HepG2 (cell line): ENCODE data around the gene HMGB2. TPM values are rescaled to one million over a fixed set of nuclear protein-coding genes. Genes with fewer than 3 reads are reported as not detected.

Source experiments
- DDIT3 ChIP-seq: sonication (generic); formaldehyde crosslinking; IDR thresholded peaks from 2 replicates; pipeline ENCODE4 v1.4.0; 2020; ENCODE audit warnings: mild to moderate bottlenecking, missing genetic modification reagents
- FLYWCH1 ChIP-seq: sonication (generic); formaldehyde crosslinking; IDR thresholded peaks from 2 replicates; pipeline ENCODE4 v1.8.1; 2023; ENCODE audit warnings: mild to moderate bottlenecking, missing genetic modification reagents
- FOXO1 ChIP-seq: sonication (generic); formaldehyde crosslinking; IDR thresholded peaks from 2 replicates; pipeline ENCODE4 v1.4.0; 2020; ENCODE audit warnings: missing genetic modification reagents
- FOXP4 ChIP-seq: sonication (generic); formaldehyde crosslinking; IDR thresholded peaks from 2 replicates; pipeline ENCODE4 v1.4.0; 2020; ENCODE audit warnings: missing genetic modification reagents
- GABPA ChIP-seq, 2 experiments: IDR thresholded peaks; 2 replicates each; pipeline ENCODE4 v1.6.1; 2011 to 2016; ENCODE audit warnings: low read depth in 2 of 2, low read length in 1 of 2, missing biosample characterization in 1 of 2, missing genetic modification characterization in 1 of 2
- IRF9 ChIP-seq: sonication (generic); formaldehyde crosslinking; IDR thresholded peaks from 2 replicates; pipeline ENCODE4 v1.8.0; 2022; ENCODE audit warnings: missing genetic modification reagents, mild to moderate bottlenecking, borderline replicate concordance
- MXI1 ChIP-seq: IDR thresholded peaks from 3 replicates; pipeline ENCODE4 v1.6.1; 2012; ENCODE audit warnings: low read depth, low read length, inconsistent platforms, borderline replicate concordance
- SOX5 ChIP-seq: IDR thresholded peaks from 2 replicates; pipeline ENCODE4 v1.6.1; 2016; ENCODE audit warnings: borderline replicate concordance
- WIZ ChIP-seq: sonication (generic); formaldehyde crosslinking; IDR thresholded peaks from 2 replicates; pipeline ENCODE4 v1.5.1; 2020; ENCODE audit warnings: mild to moderate bottlenecking, missing genetic modification reagents
- XRCC5 ChIP-seq: fragments of 200-400 bp; formaldehyde crosslinking; optimal IDR thresholded peaks from 2 replicates; pipeline ENCODE3; 2017; ENCODE audit warnings: mild to moderate bottlenecking, low read length
- ZFP1 ChIP-seq: IDR thresholded peaks from 2 replicates; pipeline ENCODE4 v1.6.1; 2016
- ZNF18 ChIP-seq: sonication (generic); formaldehyde crosslinking; IDR thresholded peaks from 2 replicates; pipeline ENCODE4 v1.8.0; 2022; ENCODE audit warnings: mild to moderate bottlenecking, missing genetic modification reagents; ENCODE audit not compliant: insufficient replicate concordance
- ZNF225 ChIP-seq: sonication (generic); formaldehyde crosslinking; IDR thresholded peaks from 2 replicates; pipeline ENCODE4 v1.4.0; 2020; ENCODE audit warnings: mild to moderate bottlenecking, missing genetic modification reagents
- ZNF335 ChIP-seq: sonication (generic); formaldehyde crosslinking; IDR thresholded peaks from 2 replicates; pipeline ENCODE4 v1.4.0; 2020; ENCODE audit warnings: missing genetic modification reagents
- ZNF44 ChIP-seq: sonication (generic); formaldehyde crosslinking; IDR thresholded peaks from 2 replicates; pipeline ENCODE4 v1.5.1; 2020; ENCODE audit warnings: mild to moderate bottlenecking, missing genetic modification reagents
- ZNF557 ChIP-seq: sonication (generic); formaldehyde crosslinking; IDR thresholded peaks from 2 replicates; pipeline ENCODE4 v1.4.0; 2020; ENCODE audit warnings: missing genetic modification reagents
- ZNF672 ChIP-seq: sonication (generic); formaldehyde crosslinking; IDR thresholded peaks from 2 replicates; pipeline ENCODE4 v1.8.1; 2022; ENCODE audit warnings: missing genetic modification reagents
- ZNF674 ChIP-seq: sonication (generic); formaldehyde crosslinking; IDR thresholded peaks from 2 replicates; pipeline ENCODE4 v1.5.0; 2020; ENCODE audit warnings: low read depth, mild to moderate bottlenecking, missing genetic modification reagents
- ZNF687 ChIP-seq: sonication (generic); formaldehyde crosslinking; IDR thresholded peaks from 2 replicates; pipeline ENCODE4 v1.5.1; 2020; ENCODE audit warnings: mild to moderate bottlenecking, missing genetic modification reagents, moderate library complexity
- ZSCAN20 ChIP-seq: sonication (generic); formaldehyde crosslinking; IDR thresholded peaks from 2 replicates; pipeline ENCODE4 v1.4.0; 2020; ENCODE audit warnings: missing genetic modification reagents, mild to moderate bottlenecking, borderline replicate concordance
- polyA plus RNA-seq, 8 experiments: library from polyadenylated mRNA; depleted of rRNA in 3 of 8; stranded (reverse) in 7 of 8; unstranded in 1 of 8; fragments of >200 nt; fragmentation: Illumina TruSeq in 4 of 8; extraction: Trizol in 4 of 8; gene quantifications; 2 replicates each; pipeline versions ENCODE4 v1.2.1 to v1.2.3, GENCODE V29; 2011 to 2016; ENCODE audit warnings: low read depth in 4 of 8, missing spikeins in 1 of 8, mixed read lengths in 1 of 8; ENCODE audit not compliant: insufficient read depth in 1 of 8
- total RNA-seq, 5 experiments: library from RNA; depleted of rRNA; stranded (reverse); fragments of >200 nt; fragmentation: Illumina TruSeq; extraction: Trizol; gene quantifications; 2 replicates each; pipeline ENCODE4 v1.2.3, GENCODE V29; 2016; ENCODE audit warnings: low read depth in 1 of 5

The HMGB2 gene
- total and polyA plus RNA-seq, 2 of the 13 experiments (the other 11 are each of a cell fraction or from before 2014, with no cell fraction given), result 90.5 to 332 TPM

GRCh38 chr4:173334891-173335752 lies 964 bp upstream of the HMGB2 start (continued):
- TF ChIP-seq FLYWCH1 (CRISPR knock-in tag), result 0 out of 2 replicates have a peak, but pooled peaks have one; percentile 20
- TF ChIP-seq FOXP4 (CRISPR knock-in tag), result peak; percentile 60; the same call in 1 of the 2 replicates
- no peak for TF ChIP-seq ZNF18 (CRISPR knock-in tag)
- TF ChIP-seq ZSCAN20 (CRISPR knock-in tag), result 0 out of 2 replicates have a peak, but pooled peaks have one; percentile 39
- TF ChIP-seq ZNF687 (CRISPR knock-in tag), result peak; percentile 38; the same call in 1 of the 2 replicates
- peak; percentile 59; the same call in 1 of the 2 replicates for TF ChIP-seq FOXO1
- no peak for TF ChIP-seq ZNF44 (CRISPR knock-in tag)
- TF ChIP-seq XRCC5, result peak; percentile 20
- no peak for TF ChIP-seq DDIT3
- no peak for TF ChIP-seq ZNF335 (CRISPR knock-in tag)
- TF ChIP-seq WIZ (CRISPR knock-in tag), result no peak
- TF ChIP-seq ZNF225 (CRISPR knock-in tag), result no peak
- no peak; the same call in 2 of the 3 replicates for TF ChIP-seq MXI1
- peak; percentile 42; the same call in 1 of the 2 replicates for TF ChIP-seq IRF9 (CRISPR knock-in tag)
- no peak for TF ChIP-seq SOX5 (CRISPR knock-in tag)
- no peak for TF ChIP-seq ZNF672 (CRISPR knock-in tag)
- no peak for TF ChIP-seq ZNF557 (CRISPR knock-in tag)
- no peak for TF ChIP-seq GABPA (IDR thresholded peaks at IDR 0.05; ENCODE audit: low read depth, low read length)
- TF ChIP-seq GABPA (CRISPR knock-in tag; IDR thresholded peaks at IDR 0.05; ENCODE audit: low read depth), result no peak; the same call in 1 of the 2 replicates
- no peak for TF ChIP-seq ZFP1
- TF ChIP-seq ZNF674 (CRISPR knock-in tag), result no peak
